Right atrium auricular region (tissue), 2 donors: Measurements from ENCODE around the gene PRR12. TPM values are rescaled to one million over a fixed set of nuclear protein-coding genes. Genes with fewer than 3 reads are reported as not detected.

Source experiments
- DNase-seq: peaks from one replicate; pipeline ENCODE4 v3.0.0-alpha.2; 2019; ENCODE audit warnings: low spot score
- H3K27ac ChIP-seq, 2 donors: fragments of 200-600 bp; sonication (generic); 1 replicate in 1 of 2; 2 replicates in 1 of 2; pipeline ENCODE4 v1.5.1; 2016 to 2019
- H3K27me3 ChIP-seq, 2 donors: fragments of 200-600 bp; sonication (generic); one replicate each; pipeline versions ENCODE4 v1.5.1 to v1.6.0; 2017 to 2019
- H3K36me3 ChIP-seq: fragments of 200-600 bp; sonication (generic); one replicate; pipeline ENCODE4 v1.5.1; 2016
- H3K4me1 ChIP-seq, 2 donors: fragments of 200-600 bp; sonication (generic); one replicate each; pipeline versions ENCODE4 v1.5.1 to v1.6.0; 2017 to 2019
- H3K4me3 ChIP-seq, 2 donors: fragments of 200-600 bp; sonication (generic); 1 replicate in 1 of 2; 2 replicates in 1 of 2; pipeline ENCODE4 v1.5.1; 2017 to 2019; ENCODE audit warnings: mild to moderate bottlenecking in 1 of 2, moderate library complexity in 1 of 2
- H3K9me3 ChIP-seq, 2 donors: fragments of 200-600 bp; sonication (generic); one replicate each; pipeline ENCODE4 v1.5.1; 2019
- CTCF ChIP-seq, 2 donors: fragments of 200-600 bp; sonication (generic); IDR thresholded peaks; one replicate each; pipeline ENCODE4 v1.5.1; 2019; ENCODE audit warnings: antibody characterized with exemption in 2 of 2
- total RNA-seq, 2 donors: library from RNA; depleted of rRNA; stranded (reverse); fragments of >200 nt; gene quantifications; one replicate each; pipeline ENCODE4 v1.1.0, GENCODE V29; 2016

PRR12 gene
- total RNA-seq, 2 donors from 2014 or later, result 6.6 to 13.3 TPM

GRCh38 chr19:49665351-49666119 is 74.6 kb downstream of the PRR12 start, which contains the start of the genes BCL2L12 and IRF3:
Gene BCL2L12 (plus strand): TSS chr19:49665933. CDS start chr19:49666693, 760 bp downstream.
Gene IRF3 (minus strand): TSS chr19:49665857. CDS start chr19:49664838, 1,019 bp downstream.
- Histone ChIP-seq H3K4me1 (peaks cover 0 to 30% of the 10 kb centered on the region in 2 donors), H3K9me3 (no peaks in the 10 kb centered on the region), H3K27me3 (no peaks in the 10 kb centered on the region), H3K27ac (peak within 1 kb of the TSS; percentile 83 to 84), H3K4me3 (peak within 1 kb of the TSS; percentile 58 to 82), H3K36me3 (peaks cover 26% of the 10 kb centered on the region)
- TF ChIP-seq CTCF (IDR thresholded peaks at IDR 0.05), result peak in 1 of 2 donors; percentile 17
- DNase-seq, result peak; percentile 98

GRCh38 chr19:49666120-49666444 is 75.1 kb downstream of the PRR12 start:
- no peak for DNase-seq
- Histone ChIP-seq H3K36me3 (peaks cover 22% of the 10 kb centered on the region), H3K27ac (peak overlapping the region; percentile 83 to 84), H3K27me3 (no peaks in the 10 kb centered on the region), H3K4me1 (peaks cover 0 to 30% of the 10 kb centered on the region in 2 donors), H3K4me3 (peak overlapping the region; percentile 58 to 82), H3K9me3 (no peaks in the 10 kb centered on the region)
- TF ChIP-seq CTCF (IDR thresholded peaks at IDR 0.05), result no peak

DNA sequence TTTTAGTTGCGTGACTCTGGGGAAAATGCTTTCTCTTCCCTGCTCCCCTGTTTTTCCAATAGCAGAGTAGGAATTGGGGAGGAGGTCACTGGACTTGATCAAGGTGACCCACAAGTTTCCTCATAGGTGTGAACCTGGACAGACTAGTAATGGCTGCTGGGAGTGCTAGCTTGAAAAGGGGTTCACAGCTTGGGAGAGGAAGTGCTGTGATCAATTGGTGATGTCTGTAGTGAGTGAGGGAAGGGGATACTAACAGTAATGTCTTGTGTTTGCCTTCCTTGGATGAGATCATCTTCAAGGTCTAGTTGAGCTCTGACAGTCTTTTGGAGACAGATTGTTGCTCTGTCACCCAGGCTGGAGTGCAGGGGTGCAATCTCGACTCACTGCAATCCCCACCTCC is 76.5 kb downstream of the PRR12 start:
- Histone ChIP-seq H3K36me3 (peaks cover 9% of the 10 kb centered on the region), H3K4me3 (no peak overlapping the region), H3K4me1 (peaks cover 0 to 36% of the 10 kb centered on the region in 2 donors), H3K27ac (no peak overlapping the region), H3K27me3 (no peaks in the 10 kb centered on the region), H3K9me3 (no peaks in the 10 kb centered on the region)
- no peak for DNase-seq
- no peak for TF ChIP-seq CTCF (IDR thresholded peaks at IDR 0.05)

- no peaks in the 10 kb centered on the region for H3K27me3 ChIP-seq
- H3K9me3 ChIP-seq, result no peaks in the 10 kb centered on the region
- H3K36me3 ChIP-seq, result peaks cover 6% of the 10 kb centered on the region
- DNase-seq, result no peak
- no peak for TF ChIP-seq CTCF (IDR thresholded peaks at IDR 0.05)
- peaks cover 0 to 28% of the 10 kb centered on the region in 2 donors for H3K4me1 ChIP-seq
- no peak overlapping the region for H3K27ac ChIP-seq
- H3K4me3 ChIP-seq, result no peak overlapping the region
These were observed 78.5 kb downstream of the PRR12 start for GRCh38 chr19:49669516-49669915.

GRCh38 chr19:49672131-49672919 is 81.3 kb downstream of the PRR12 start:
- peak; percentile 66 for DNase-seq
- H3K9me3 ChIP-seq, result no peaks in the 10 kb centered on the region
- peaks cover 6% of the 10 kb centered on the region for H3K36me3 ChIP-seq
- H3K27ac ChIP-seq, result peak overlapping the region; percentile 33 to 36
- peaks cover 0 to 15% of the 10 kb centered on the region in 2 donors for H3K4me1 ChIP-seq
- TF ChIP-seq CTCF (IDR thresholded peaks at IDR 0.05), result peak; percentile 91
- peak overlapping the region in 1 of 2 donors; percentile 11 for H3K4me3 ChIP-seq
- H3K27me3 ChIP-seq, result no peaks in the 10 kb centered on the region

Other genes with a start within 250 kb of the PRR12 start
- 10 to 100 TPM; 39.8 to 45.3 TPM for gene TEAD2, start 228.8 kb upstream of the PRR12 start, total RNA-seq
- gene DKKL1, start 227.3 kb upstream of the PRR12 start, total RNA-seq, result not detected
- not detected for gene KASH5, start 202.9 kb upstream of the PRR12 start, total RNA-seq
- not detected for gene PTH2, start 167.7 kb upstream of the PRR12 start, total RNA-seq
- gene GFY, start 165.8 kb upstream of the PRR12 start, total RNA-seq, result not detected
- under 1 TPM; 0.59 to 0.67 TPM for gene SLC17A7, start 149.7 kb upstream of the PRR12 start, total RNA-seq
- gene PIH1D1, start 139.4 kb upstream of the PRR12 start, total RNA-seq, result 10 to 100 TPM; 55.8 to 61.5 TPM
- 10 to 100 TPM in 1 of 2 donors, 1 to 10 TPM in 1; 9.5 to 18.5 TPM for gene ALDH16A1, start 138.0 kb upstream of the PRR12 start, total RNA-seq
- gene FLT3LG, start 117.0 kb upstream of the PRR12 start, total RNA-seq, result 1 to 10 TPM; 1.1 to 2.6 TPM
- 1,000 to 10,000 TPM in 1 of 2 donors, 100 to 1,000 TPM in 1; 765 to 1,868 TPM for gene RPL13A, start 103.6 kb upstream of the PRR12 start, total RNA-seq
- gene RPS11, start 94.7 kb upstream of the PRR12 start, total RNA-seq, result 1,000 to 10,000 TPM; 1,048 to 2,648 TPM
- gene FCGRT, start 78.5 kb upstream of the PRR12 start, total RNA-seq, result 100 to 1,000 TPM in 1 of 2 donors, 10 to 100 TPM in 1; 98.2 to 123 TPM
- 10 to 100 TPM; 15.8 to 17.2 TPM for gene RCN3, start 63.2 kb upstream of the PRR12 start, total RNA-seq
- gene NOSIP, start 10.6 kb upstream of the PRR12 start, total RNA-seq, result 10 to 100 TPM; 39.0 to 62.3 TPM
- 1 to 10 TPM in 1 of 2 donors, under 1 TPM in 1; 0.63 to 2.3 TPM for gene PRRG2, start 9.9 kb upstream of the PRR12 start, total RNA-seq
- gene RRAS, start 49.0 kb downstream of the PRR12 start, total RNA-seq, result 10 to 100 TPM; 60.9 to 83.5 TPM
- 10 to 100 TPM; 14.3 to 22.3 TPM for gene SCAF1, start 51.0 kb downstream of the PRR12 start, total RNA-seq
- gene IRF3, start 74.7 kb downstream of the PRR12 start, total RNA-seq, result 10 to 100 TPM; 33.2 to 34.0 TPM
- 1 to 10 TPM; 5.7 to 6.5 TPM for gene BCL2L12, start 74.8 kb downstream of the PRR12 start, total RNA-seq
- 100 to 1,000 TPM; 187 to 192 TPM for gene PRMT1, start 86.1 kb downstream of the PRR12 start, total RNA-seq
- under 1 TPM in 1 of 2 donors, not detected in 1; 0.43 TPM for gene ADM5, start 98.4 kb downstream of the PRR12 start, total RNA-seq
- gene CPT1C, start 99.9 kb downstream of the PRR12 start, total RNA-seq, result 1 to 10 TPM; 1.2 to 2.8 TPM
- gene TSKS, start 172.1 kb downstream of the PRR12 start, total RNA-seq, result under 1 TPM; 0.28 to 0.96 TPM
- 10 to 100 TPM; 72.5 to 97.3 TPM for gene AP2A1, start 175.8 kb downstream of the PRR12 start, total RNA-seq
- 10 to 100 TPM; 18.5 to 22.5 TPM for gene FUZ, start 222.1 kb downstream of the PRR12 start, total RNA-seq
- 10 to 100 TPM; 31.1 to 54.0 TPM for gene MED25, start 227.1 kb downstream of the PRR12 start, total RNA-seq